SH-SY5Y (cell line): ENCODE data around the gene BAZ2B.

Source experiments
- GATA2 ChIP-seq: IDR thresholded peaks from 2 replicates; pipeline ENCODE4 v1.6.1; 2011; ENCODE audit warnings: mild to moderate bottlenecking, low read depth, low read length
- GATA3 ChIP-seq: IDR thresholded peaks from 2 replicates; pipeline ENCODE4 v1.6.1; 2011; ENCODE audit warnings: low read depth, mild to moderate bottlenecking, low read length, moderate library complexity

DNA sequence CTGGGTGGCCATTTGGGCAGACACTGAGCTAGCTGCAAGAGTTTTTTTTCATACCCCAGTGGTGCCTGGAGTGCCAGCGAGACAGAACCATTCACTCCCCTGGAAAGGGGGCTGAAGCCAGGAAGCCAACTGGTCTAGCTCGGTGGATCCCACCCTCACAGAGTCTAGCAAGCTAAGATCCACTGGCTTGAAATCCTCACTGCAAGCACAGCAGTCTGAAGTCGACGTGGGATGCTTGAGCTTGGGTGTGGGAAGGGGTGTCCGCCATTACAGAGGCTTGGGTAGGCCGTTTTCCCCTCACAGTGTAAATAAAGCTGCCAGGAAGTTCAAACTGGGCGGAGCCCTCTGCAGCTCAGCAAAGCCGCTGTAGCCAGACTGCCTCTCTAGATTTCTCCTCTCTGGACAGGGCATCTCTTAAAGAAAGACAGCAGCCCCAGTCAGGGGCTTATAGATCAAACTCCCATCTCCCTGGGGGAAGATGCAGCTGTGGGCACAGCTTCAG is 260.2 kb downstream of the BAZ2B start:
- TF ChIP-seq GATA3 (no peak), GATA2 (no peak)
